ENCODE data around the gene EMID1. TPM values are rescaled to one million over a fixed set of nuclear protein-coding genes. Genes with fewer than 3 reads are reported as not detected.

Gene EMID1
- total RNA-seq, 1 experiment from 2014 or later, result 10.0 TPM

DNA sequence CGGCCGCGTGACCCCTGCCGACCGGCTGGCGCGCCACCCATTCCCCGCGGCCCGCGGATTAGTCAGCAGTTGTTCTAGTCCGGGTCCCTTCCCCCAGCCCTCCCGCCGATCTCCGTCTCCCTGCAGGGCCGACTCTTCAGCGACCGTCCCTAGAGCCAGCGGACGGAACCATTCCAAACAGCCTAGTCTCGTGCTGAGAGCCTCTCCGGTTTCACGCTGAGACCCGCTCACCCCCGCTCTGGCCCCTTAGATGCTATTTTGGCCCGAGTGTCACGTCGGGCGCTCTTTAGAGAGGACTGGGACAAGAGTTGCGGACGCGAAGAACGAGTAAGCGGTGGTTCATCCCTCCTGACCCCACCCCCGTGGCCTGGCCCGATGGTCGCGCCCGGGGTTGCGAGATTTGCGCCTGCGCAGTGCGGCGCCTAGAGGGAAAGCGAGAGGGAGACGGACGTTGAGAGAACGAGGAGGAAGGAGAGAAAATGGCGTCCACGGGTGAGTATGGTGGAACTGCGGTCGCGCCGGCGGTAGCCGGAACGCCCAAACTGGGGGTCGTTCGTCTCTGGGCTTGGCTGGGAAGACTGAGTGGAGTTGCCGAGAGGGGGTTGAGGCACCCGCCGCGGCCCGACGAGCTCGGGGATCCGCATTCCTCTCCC is 62.3 kb downstream of the EMID1 start, which contains the start of the genes EWSR1 and RHBDD3:
Gene EWSR1, plus strand, starts transcription at position 411 of the 653 bp plus-strand sequence. Its CDS starts 69 bp downstream, at position 480.
Gene RHBDD3, minus strand, starts transcription at position 124 of the 653 bp plus-strand sequence. CDS start 2,355 bp downstream, outside the sequence.
- POLR2A ChIA-PET, result no interaction called here
- H3K4me1 ChIP-seq, result peaks cover 20% of the 10 kb centered on the region
- H3K4me3 Mint-ChIP-seq (ENCODE audit: unreplicated experiment), result peak within 1 kb of the TSS; percentile 98
- CTCF ChIA-PET, result no interaction called here
- peaks cover 4% of the 10 kb centered on the region for H3K36me3 ChIP-seq (ENCODE audit: control insufficient read depth, insufficient read depth, low read length)
- no peaks in the 10 kb centered on the region for H3K27me3 Mint-ChIP-seq (ENCODE audit: insufficient read depth, unreplicated experiment)
- H3K9me3 ChIP-seq, result no peaks in the 10 kb centered on the region
- peak within 1 kb of the TSS; percentile 76 for H3K4me3 ChIP-seq (ENCODE audit: low read depth, low read length)
- no TSS peak for BruUV-seq (replicated peaks)
- no peaks in the 10 kb centered on the region for H3K9me3 Mint-ChIP-seq (ENCODE audit: unreplicated experiment)
- intact Hi-C loops (cut with micrococcal nuclease; ENCODE audit: unreplicated experiment), result no loop called here
- peak; percentile 97 for DNase-seq
- H3K36me3 Mint-ChIP-seq (ENCODE audit: insufficient read depth, unreplicated experiment), result peaks cover 60% of the 10 kb centered on the region
- H3K4me1 Mint-ChIP-seq (ENCODE audit: low read depth, unreplicated experiment), result peaks cover 25% of the 10 kb centered on the region
- TF ChIP-seq, protein P1, sequence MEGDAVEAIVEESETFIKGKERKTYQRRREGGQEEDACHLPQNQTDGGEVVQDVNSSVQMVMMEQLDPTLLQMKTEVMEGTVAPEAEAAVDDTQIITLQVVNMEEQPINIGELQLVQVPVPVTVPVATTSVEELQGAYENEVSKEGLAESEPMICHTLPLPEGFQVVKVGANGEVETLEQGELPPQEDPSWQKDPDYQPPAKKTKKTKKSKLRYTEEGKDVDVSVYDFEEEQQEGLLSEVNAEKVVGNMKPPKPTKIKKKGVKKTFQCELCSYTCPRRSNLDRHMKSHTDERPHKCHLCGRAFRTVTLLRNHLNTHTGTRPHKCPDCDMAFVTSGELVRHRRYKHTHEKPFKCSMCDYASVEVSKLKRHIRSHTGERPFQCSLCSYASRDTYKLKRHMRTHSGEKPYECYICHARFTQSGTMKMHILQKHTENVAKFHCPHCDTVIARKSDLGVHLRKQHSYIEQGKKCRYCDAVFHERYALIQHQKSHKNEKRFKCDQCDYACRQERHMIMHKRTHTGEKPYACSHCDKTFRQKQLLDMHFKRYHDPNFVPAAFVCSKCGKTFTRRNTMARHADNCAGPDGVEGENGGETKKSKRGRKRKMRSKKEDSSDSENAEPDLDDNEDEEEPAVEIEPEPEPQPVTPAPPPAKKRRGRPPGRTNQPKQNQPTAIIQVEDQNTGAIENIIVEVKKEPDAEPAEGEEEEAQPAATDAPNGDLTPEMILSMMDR (IDR thresholded peaks at IDR 0.05; ENCODE audit: insufficient read depth in 1 of 2, low read depth in 1 of 2, low read length in 1 of 2, severe bottlenecking in 1 of 2, unreplicated experiment in 1 of 2), result no peak
- peak within 1 kb of the TSS; percentile 100 for H3K27ac Mint-ChIP-seq (ENCODE audit: unreplicated experiment)
- H3K27me3 ChIP-seq (replicated peaks; ENCODE audit: control insufficient read depth, insufficient read depth, low read length), result no peaks in the 10 kb centered on the region

DNA sequence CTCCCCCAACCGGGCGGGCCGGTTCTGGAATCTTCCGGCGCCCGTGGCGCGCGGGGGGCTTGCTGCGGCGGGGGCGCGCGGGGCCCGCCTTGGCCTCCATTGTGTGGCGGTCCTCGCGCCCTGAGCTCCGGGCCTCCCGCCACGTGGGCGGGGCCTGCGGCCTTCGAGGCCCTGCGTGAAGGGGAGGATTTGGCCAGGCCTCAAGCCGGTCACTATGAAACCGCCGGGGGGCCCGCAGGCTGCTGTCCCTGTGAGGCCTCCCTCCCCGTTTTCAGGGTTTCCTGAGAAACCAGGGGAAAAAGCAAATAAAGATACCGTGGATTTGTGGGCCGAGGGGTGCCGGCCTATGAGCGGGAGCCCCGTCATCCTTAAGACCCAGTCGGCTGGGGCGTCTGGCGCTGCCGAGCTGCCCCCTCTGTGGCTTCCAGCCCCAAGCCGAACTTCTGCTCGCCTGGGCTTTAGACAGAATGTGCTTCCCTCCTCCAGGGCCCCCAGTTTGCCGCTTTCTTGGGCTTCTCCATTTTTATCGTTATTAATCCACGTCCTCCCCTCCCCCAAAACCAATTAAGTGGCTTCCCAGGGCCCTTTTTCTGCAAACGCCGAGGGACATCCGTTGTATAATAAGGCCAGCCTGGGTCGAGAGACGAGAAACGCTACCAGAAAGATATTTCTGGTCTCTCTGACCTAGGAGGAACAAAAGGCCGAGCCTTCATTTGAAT is 63.0 kb downstream of the EMID1 start:
- TF ChIP-seq, protein P1 (IDR thresholded peaks at IDR 0.05; ENCODE audit: insufficient read depth in 1 of 2, low read depth in 1 of 2, low read length in 1 of 2, severe bottlenecking in 1 of 2, unreplicated experiment in 1 of 2), result no peak
- H3K9me3 Mint-ChIP-seq (ENCODE audit: unreplicated experiment), result no peaks in the 10 kb centered on the region
- Histone ChIP-seq H3K36me3 (ENCODE audit: control insufficient read depth, insufficient read depth, low read length) (peaks cover 4% of the 10 kb centered on the region), H3K9me3 (no peaks in the 10 kb centered on the region), H3K4me3 (ENCODE audit: low read depth, low read length) (peak overlapping the region; percentile 76), H3K4me1 (peaks cover 20% of the 10 kb centered on the region), H3K27me3 (replicated peaks; ENCODE audit: control insufficient read depth, insufficient read depth, low read length) (no peaks in the 10 kb centered on the region)
- POLR2A ChIA-PET, result interaction anchor here (0.5 to 0.6 kb wide), 2 partner anchors 54 to 583 kb away, joined by 3 to 6 read pairs; no protein-coding TSS in a partner anchor
- peak; percentile 64 to 73 for DNase-seq
- H3K36me3 Mint-ChIP-seq (ENCODE audit: insufficient read depth, unreplicated experiment), result peaks cover 67% of the 10 kb centered on the region
- H3K4me1 Mint-ChIP-seq (ENCODE audit: low read depth, unreplicated experiment), result peaks cover 25% of the 10 kb centered on the region
- H3K27me3 Mint-ChIP-seq (ENCODE audit: insufficient read depth, unreplicated experiment), result no peaks in the 10 kb centered on the region
- intact Hi-C loops (cut with micrococcal nuclease; ENCODE audit: unreplicated experiment), result no loop called here
- peak overlapping the region; percentile 100 for H3K27ac Mint-ChIP-seq (ENCODE audit: unreplicated experiment)
- CTCF ChIA-PET, result no interaction called here
- peak overlapping the region; percentile 98 for H3K4me3 Mint-ChIP-seq (ENCODE audit: unreplicated experiment)
- BruUV-seq (replicated peaks), result no TSS peak

- peak in 1 of 2 experiments; percentile 29 for DNase-seq
- Histone ChIP-seq H3K36me3 (ENCODE audit: control insufficient read depth, insufficient read depth, low read length) (peaks cover 4% of the 10 kb centered on the region), H3K4me3 (ENCODE audit: low read depth, low read length) (peak overlapping the region; percentile 76), H3K9me3 (no peaks in the 10 kb centered on the region), H3K27me3 (replicated peaks; ENCODE audit: control insufficient read depth, insufficient read depth, low read length) (no peaks in the 10 kb centered on the region), H3K4me1 (peaks cover 20% of the 10 kb centered on the region)
- Mint-ChIP-seq H3K27me3 (ENCODE audit: insufficient read depth, unreplicated experiment) (no peaks in the 10 kb centered on the region), H3K36me3 (ENCODE audit: insufficient read depth, unreplicated experiment) (peaks cover 72% of the 10 kb centered on the region), H3K4me3 (ENCODE audit: unreplicated experiment) (peak overlapping the region; percentile 98), H3K4me1 (ENCODE audit: low read depth, unreplicated experiment) (peaks cover 25% of the 10 kb centered on the region), H3K9me3 (ENCODE audit: unreplicated experiment) (no peaks in the 10 kb centered on the region), H3K27ac (ENCODE audit: unreplicated experiment) (peak overlapping the region; percentile 100)
- POLR2A ChIA-PET, result interaction anchor here (0.6 kb wide), 1 partner anchor 54 kb away, joined by 3 read pairs; no protein-coding TSS in a partner anchor
- CTCF ChIA-PET, result no interaction called here
- BruUV-seq (replicated peaks), result no TSS peak
- TF ChIP-seq, protein P1 (IDR thresholded peaks at IDR 0.05; ENCODE audit: insufficient read depth in 1 of 2, low read depth in 1 of 2, low read length in 1 of 2, severe bottlenecking in 1 of 2, unreplicated experiment in 1 of 2), result no peak
- intact Hi-C loops (cut with micrococcal nuclease; ENCODE audit: unreplicated experiment), result no loop called here
These were observed 63.5 kb downstream of the EMID1 start for GRCh38 chr22:29269230-29269604.
